IMR-90 (cell line): Measurements from ENCODE around the gene NFE2. TPM values are rescaled to one million over a fixed set of nuclear protein-coding genes. Genes with fewer than 3 reads are reported as not detected.

Experiments
- ATAC-seq: fragments of 200-7000 bp; cut with Tn5 transposase; 2 replicates; pipeline ENCODE4 v1.9.1; 2020; ENCODE audit warnings: low read depth, mild to moderate bottlenecking, moderate library complexity
- BruUV-seq: library from RNA; stranded (reverse); fragments of 400-500 nt; replicated peaks from 2 replicates; lab custom pipeline; 2021; lab: Mats Ljungman, UMichigan
- CTCF ChIA-PET: fragments of 300-600 bp; formaldehyde crosslinking; extraction: SDS; loops from one replicate; lab custom pipeline; 2021; ENCODE audit warnings: antibody characterized with exemption; lab: Yijun Ruan, JAX
- POLR2A ChIA-PET: fragments of 300-600 bp; sonication (Branson Sonifier 250); formaldehyde crosslinking; loops from one replicate; lab custom pipeline; 2022; ENCODE audit warnings: antibody characterized with exemption; ENCODE audit not compliant: unreplicated experiment; lab: Charles Lee
- DNase-seq: peaks from one replicate; pipeline ENCODE4 v3.0.0; 2013
- H2AFZ ChIP-seq: replicated peaks from 2 replicates; pipeline ENCODE3; 2013; ENCODE audit warnings: low read length, mild to moderate bottlenecking; ENCODE audit not compliant: poor library complexity
- H2AK5ac ChIP-seq: 2 replicates; pipeline ENCODE4 v1.6.1; 2013; ENCODE audit warnings: low read depth, low read length, inconsistent platforms
- H2AK9ac ChIP-seq: replicated peaks from 2 replicates; pipeline ENCODE3; 2013; ENCODE audit warnings: mild to moderate bottlenecking, low read depth, low read length, moderate library complexity; ENCODE audit not compliant: poor library complexity
- H2BK120ac ChIP-seq: 2 replicates; pipeline ENCODE4 v1.6.1; 2013; ENCODE audit warnings: low read depth, low read length, inconsistent platforms
- H2BK15ac ChIP-seq: 3 replicates; pipeline ENCODE4 v1.6.1; 2013; ENCODE audit warnings: low read depth, low read length, inconsistent platforms
- H2BK20ac ChIP-seq: 2 replicates; pipeline ENCODE4 v1.6.1; 2013; ENCODE audit warnings: low read depth, mild to moderate bottlenecking, inconsistent platforms, low read length, moderate library complexity
- H2BK5ac ChIP-seq: 2 replicates; pipeline ENCODE4 v1.6.1; 2013; ENCODE audit warnings: mild to moderate bottlenecking, low read depth, low read length, inconsistent platforms; ENCODE audit not compliant: poor library complexity, severe bottlenecking
- H3K14ac ChIP-seq: replicated peaks from 2 replicates; pipeline ENCODE4 v1.6.1; 2013; ENCODE audit warnings: low read depth, low read length, inconsistent platforms
- H3K18ac ChIP-seq: 2 replicates; pipeline ENCODE4 v1.6.1; 2013; ENCODE audit warnings: low read depth, low read length, control low read depth
- H3K23ac ChIP-seq: 2 replicates; pipeline ENCODE4 v1.6.1; 2013; ENCODE audit warnings: low read depth, low read length, inconsistent platforms
- H3K27ac ChIP-seq: 2 replicates; pipeline ENCODE4 v1.5.1; 2013; ENCODE audit warnings: mild to moderate bottlenecking, control low read depth, low read length; ENCODE audit not compliant: insufficient read depth
- H3K27me3 ChIP-seq: 2 replicates; pipeline ENCODE4 v1.6.1; 2013; ENCODE audit warnings: low read length; ENCODE audit not compliant: control insufficient read depth, insufficient read depth
- H3K36me3 ChIP-seq: 2 replicates; pipeline ENCODE4 v1.6.1; 2013; ENCODE audit warnings: low read length, mixed read lengths; ENCODE audit not compliant: control insufficient read depth, insufficient read depth
- H3K4ac ChIP-seq: 2 replicates; pipeline ENCODE4 v1.6.1; 2013; ENCODE audit warnings: low read depth, low read length, inconsistent platforms
- H3K4me1 ChIP-seq: 2 replicates; pipeline ENCODE4 v1.6.1; 2013; ENCODE audit warnings: low read length, mixed read lengths; ENCODE audit not compliant: control insufficient read depth, insufficient read depth
- H3K4me2 ChIP-seq: 2 replicates; pipeline ENCODE4 v1.6.1; 2013; ENCODE audit warnings: low read depth, mild to moderate bottlenecking, control low read depth, low read length, moderate library complexity
- H3K4me3 ChIP-seq: 2 replicates; pipeline ENCODE4 v1.5.1; 2013; ENCODE audit warnings: low read depth, mild to moderate bottlenecking, control low read depth, low read length, moderate library complexity; ENCODE audit not compliant: insufficient read depth
- H3K56ac ChIP-seq: 2 replicates; pipeline ENCODE4 v1.6.1; 2013; ENCODE audit warnings: low read length, inconsistent platforms; ENCODE audit not compliant: insufficient read depth; ENCODE audit errors: extremely low read depth
- H3K79me1 ChIP-seq, 2 experiments: 2 replicates each; pipeline ENCODE4 v1.6.1; 2013; ENCODE audit warnings: low read length in 2 of 2, inconsistent platforms in 1 of 2, low read depth in 1 of 2
- H3K9ac ChIP-seq: 2 replicates; pipeline ENCODE4 v1.6.1; 2013; ENCODE audit warnings: low read depth, low read length, control low read depth
- H3K9me1 ChIP-seq: 2 replicates; pipeline ENCODE4 v1.6.1; 2013; ENCODE audit warnings: low read length, inconsistent platforms; ENCODE audit not compliant: insufficient read depth
- H3K9me3 ChIP-seq: 2 replicates; pipeline ENCODE4 v1.6.1; 2013; ENCODE audit warnings: low read length; ENCODE audit not compliant: control insufficient read depth, insufficient read depth
- H4K20me1 ChIP-seq: 2 replicates; pipeline ENCODE4 v1.6.1; 2013; ENCODE audit warnings: low read length, inconsistent platforms; ENCODE audit not compliant: insufficient read depth
- H4K5ac ChIP-seq: 2 replicates; pipeline ENCODE4 v1.6.1; 2013; ENCODE audit warnings: mild to moderate bottlenecking, low read depth, low read length, control low read depth
- H4K8ac ChIP-seq, 2 experiments: 2 replicates each; pipeline ENCODE4 v1.6.1; 2013; ENCODE audit warnings: low read depth in 2 of 2, low read length in 2 of 2, control low read depth in 1 of 2, inconsistent platforms in 1 of 2
- H4K91ac ChIP-seq: 2 replicates; pipeline ENCODE4 v1.6.1; 2013; ENCODE audit warnings: low read depth, low read length, inconsistent platforms; ENCODE audit not compliant: insufficient read depth
- BHLHE40 ChIP-seq: fragments of 150-350 bp; IDR thresholded peaks from 2 replicates; pipeline ENCODE4 v1.6.1; 2016; ENCODE audit warnings: mild to moderate bottlenecking, low read depth, low read length
- CEBPB ChIP-seq: IDR thresholded peaks from 2 replicates; pipeline ENCODE4 v1.6.1; 2012; ENCODE audit warnings: low read depth, low read length, improper control_type of control experiment
- CHD1 ChIP-seq: IDR thresholded peaks from 2 replicates; pipeline ENCODE4 v1.6.1; 2012; ENCODE audit warnings: low read depth, low read length, improper control_type of control experiment
- ELK1 ChIP-seq: fragments of 150-350 bp; IDR thresholded peaks from 2 replicates; pipeline ENCODE4 v1.6.1; 2016; ENCODE audit warnings: low read depth, mild to moderate bottlenecking, low read length, moderate library complexity, borderline replicate concordance
- FOS ChIP-seq: fragments of 150-350 bp; IDR thresholded peaks from 2 replicates; pipeline ENCODE4 v1.6.1; 2016; ENCODE audit warnings: low read depth, low read length
- MAFK ChIP-seq: IDR thresholded peaks from 2 replicates; pipeline ENCODE4 v1.6.1; 2012; ENCODE audit warnings: low read depth, low read length, improper control_type of control experiment
- MAZ ChIP-seq: IDR thresholded peaks from 2 replicates; pipeline ENCODE4 v1.6.1; 2012; ENCODE audit warnings: low read depth, mild to moderate bottlenecking, low read length, improper control_type of control experiment, moderate library complexity, borderline replicate concordance
- MXI1 ChIP-seq: IDR thresholded peaks from 2 replicates; pipeline ENCODE4 v1.6.1; 2012; ENCODE audit warnings: low read depth, mild to moderate bottlenecking, low read length, moderate library complexity, borderline replicate concordance
- NFE2L2 ChIP-seq: fragments of 150-350 bp; IDR thresholded peaks from 2 replicates; pipeline ENCODE4 v1.6.1; 2016; ENCODE audit warnings: low read depth, mild to moderate bottlenecking, low read length
- POLR2A ChIP-seq: IDR thresholded peaks from 2 replicates; pipeline ENCODE4 v1.6.1; 2012; ENCODE audit warnings: mild to moderate bottlenecking, low read depth, low read length
- RAD21 ChIP-seq: IDR thresholded peaks from 2 replicates; pipeline ENCODE4 v1.6.1; 2012; ENCODE audit warnings: low read length, improper control_type of control experiment
- RCOR1 ChIP-seq: IDR thresholded peaks from 2 replicates; pipeline ENCODE4 v1.6.1; 2012; ENCODE audit warnings: mild to moderate bottlenecking, low read length, improper control_type of control experiment; ENCODE audit not compliant: insufficient replicate concordance
- RFX5 ChIP-seq: IDR thresholded peaks from 2 replicates; pipeline ENCODE4 v1.8.0; 2012; ENCODE audit warnings: low read depth, mild to moderate bottlenecking, low read length, moderate library complexity
- SMC3 ChIP-seq: fragments of 150-350 bp; IDR thresholded peaks from 2 replicates; pipeline ENCODE4 v1.6.1; 2016; ENCODE audit warnings: low read depth, mild to moderate bottlenecking, antibody characterized with exemption, low read length, moderate library complexity
- USF2 ChIP-seq: fragments of 150-350 bp; IDR thresholded peaks from 2 replicates; pipeline ENCODE4 v1.6.1; 2017; ENCODE audit warnings: mild to moderate bottlenecking, antibody characterized with exemption, low read length, low read depth
- dilution Hi-C: fragments of 300-500 bp; cut with HindIII; formaldehyde crosslinking; loops from one replicate; pipeline ENCODE4 v1.14.3; 2018; ENCODE audit warnings: low sequenced_read_pairs; ENCODE audit not compliant: unreplicated experiment
- in situ Hi-C: fragments of 300-500 bp; cut with MboI; formaldehyde crosslinking; loops from 3 replicates; pipeline ENCODE4 v1.14.3; 2019; ENCODE audit warnings: low sequenced_read_pairs, inconsistent platforms, mixed read lengths
- intact Hi-C: fragments of 100-400 bp; cut with micrococcal nuclease; formaldehyde crosslinking; loops from 2 replicates; pipeline ENCODE4 v1.10.0; 2022
- polyA plus RNA-seq, 3 experiments: library from polyadenylated mRNA; depleted of rRNA; stranded (reverse); fragments of >200 nt; gene quantifications; 2 replicates each; pipeline ENCODE4 v1.2.3, GENCODE V29; 2012; ENCODE audit warnings: low replicate concordance in 1 of 3
- total RNA-seq: library from RNA; depleted of rRNA; stranded (reverse); fragments of >200 nt; gene quantifications from 2 replicates; pipeline ENCODE4 v1.2.3, GENCODE V29; 2012
- TF ChIP-seq, protein P1 (sequence below): conservative IDR thresholded peaks from 2 replicates; pipeline ENCODE4 v1.5.1; 2012; ENCODE audit warnings: mild to moderate bottlenecking, low read depth, low read length, improper control_type of control experiment

Gene NFE2
- total and polyA plus RNA-seq, 2 of the 4 experiments (the other 2 are of a cell fraction): 0.18 to 0.32 TPM

DNA sequence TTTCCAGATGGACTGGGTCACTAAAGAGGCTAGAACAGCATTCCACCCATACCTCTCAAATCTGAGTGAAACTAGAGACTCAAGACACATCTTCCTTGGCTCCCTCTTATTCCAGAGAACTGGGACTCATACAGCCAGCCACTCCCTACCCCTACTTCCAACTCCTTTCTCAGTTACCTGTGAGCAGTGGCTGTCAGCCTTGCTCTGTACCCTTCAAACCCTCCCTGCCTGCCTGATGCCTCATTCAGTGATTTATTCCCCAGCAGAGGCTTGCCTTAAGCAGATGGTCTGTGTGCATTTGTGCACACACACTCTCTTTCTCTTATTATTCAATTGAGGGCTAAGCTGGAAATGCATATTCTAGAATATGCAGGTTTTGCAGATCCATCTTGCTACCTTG is 48.9 kb upstream of the NFE2 start:
- H2AK5ac ChIP-seq: no peak overlapping the region
- H3K14ac ChIP-seq: no peak overlapping the region
- H3K56ac ChIP-seq: no peak overlapping the region
- no peak overlapping the region for H3K27ac ChIP-seq
- in situ Hi-C loops: no loop called here
- H4K20me1 ChIP-seq: no peaks in the 10 kb centered on the region
- no peak overlapping the region for H2BK120ac ChIP-seq
- H3K4me1 ChIP-seq: peaks cover 21% of the 10 kb centered on the region
- H3K36me3 ChIP-seq: peaks cover 47% of the 10 kb centered on the region
- H4K91ac ChIP-seq: no peak overlapping the region
- no TSS peak for BruUV-seq
- H3K9me3 ChIP-seq: no peaks in the 10 kb centered on the region
- dilution Hi-C loops: no loop called here
- no peak overlapping the region for H2BK5ac ChIP-seq
- no peak overlapping the region for H2BK15ac ChIP-seq
- no peak overlapping the region for H3K4me3 ChIP-seq
- no peak overlapping the region for H4K5ac ChIP-seq
- H3K9ac ChIP-seq: no peak overlapping the region
- H2AK9ac ChIP-seq: no peak overlapping the region
- H3K18ac ChIP-seq: no peak overlapping the region
- H3K79me1 ChIP-seq: 0 out of 4 replicates have a peak, but pooled peaks cover 0 to 3% of the 10 kb centered on the region in 2 experiments
- H3K9me1 ChIP-seq: peaks cover 8% of the 10 kb centered on the region; the same call in 1 of the 2 replicates
- H3K27me3 ChIP-seq: no peaks in the 10 kb centered on the region
- intact Hi-C loops: no loop called here
- no peak overlapping the region for H3K4me2 ChIP-seq
- ChIA-PET POLR2A (no interaction called here), CTCF (no interaction called here)
- ATAC-seq (no peak), DNase-seq (no peak)
- H3K23ac ChIP-seq: no peak overlapping the region
- H3K4ac ChIP-seq: no peak overlapping the region
- H4K8ac ChIP-seq: no peak overlapping the region
- no peak overlapping the region for H2BK20ac ChIP-seq
- TF ChIP-seq MAFK (no peak), BHLHE40 (no peak), NFE2L2 (no peak), FOS (no peak), MXI1 (no peak), RFX5 (no peak), MAZ (no peak), RAD21 (no peak), USF2 (no peak), CHD1 (no peak), SMC3 (no peak), CEBPB (no peak), ELK1 (no peak), POLR2A (no peak), RCOR1 (no peak)
- TF ChIP-seq, protein P1, sequence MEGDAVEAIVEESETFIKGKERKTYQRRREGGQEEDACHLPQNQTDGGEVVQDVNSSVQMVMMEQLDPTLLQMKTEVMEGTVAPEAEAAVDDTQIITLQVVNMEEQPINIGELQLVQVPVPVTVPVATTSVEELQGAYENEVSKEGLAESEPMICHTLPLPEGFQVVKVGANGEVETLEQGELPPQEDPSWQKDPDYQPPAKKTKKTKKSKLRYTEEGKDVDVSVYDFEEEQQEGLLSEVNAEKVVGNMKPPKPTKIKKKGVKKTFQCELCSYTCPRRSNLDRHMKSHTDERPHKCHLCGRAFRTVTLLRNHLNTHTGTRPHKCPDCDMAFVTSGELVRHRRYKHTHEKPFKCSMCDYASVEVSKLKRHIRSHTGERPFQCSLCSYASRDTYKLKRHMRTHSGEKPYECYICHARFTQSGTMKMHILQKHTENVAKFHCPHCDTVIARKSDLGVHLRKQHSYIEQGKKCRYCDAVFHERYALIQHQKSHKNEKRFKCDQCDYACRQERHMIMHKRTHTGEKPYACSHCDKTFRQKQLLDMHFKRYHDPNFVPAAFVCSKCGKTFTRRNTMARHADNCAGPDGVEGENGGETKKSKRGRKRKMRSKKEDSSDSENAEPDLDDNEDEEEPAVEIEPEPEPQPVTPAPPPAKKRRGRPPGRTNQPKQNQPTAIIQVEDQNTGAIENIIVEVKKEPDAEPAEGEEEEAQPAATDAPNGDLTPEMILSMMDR: no peak
- H2AFZ ChIP-seq: no peak overlapping the region
